Activated T-cell treated with anti-CD3 and anti-CD28 coated beads, Interleukin-2, amount 50 U/mL, for 72 hours (primary cell): Measurements from ENCODE around the gene ACTA2. TPM values are rescaled to one million over a fixed set of nuclear protein-coding genes. Genes with fewer than 3 reads are reported as not detected.

ENCODE experiments used
- ATAC-seq, 2 donors: fragments of 150-1000 bp; cut with Tn5 transposase; replicated peaks in 1 of 2; 2 replicates each; pipeline ENCODE4 v1.10.0; 2021; ENCODE audit warnings: moderate library complexity in 2 of 2, mild to moderate bottlenecking in 1 of 2
- DNase-seq, 2 donors: peaks; one replicate each; pipeline ENCODE4 v3.0.0; 2021 to 2022; ENCODE audit warnings: mixed read lengths in 1 of 2
- H3K27ac Mint-ChIP-seq: one replicate; pipeline ENCODE4 v1.8.0; 2022; ENCODE audit warnings: mild to moderate bottlenecking, moderate library complexity, mixed read lengths
- H3K27me3 Mint-ChIP-seq: one replicate; pipeline ENCODE4 v1.8.0; 2022; ENCODE audit warnings: low read depth, mixed read lengths
- H3K36me3 Mint-ChIP-seq, 2 donors: one replicate each; pipeline ENCODE4 v1.8.0; 2022; ENCODE audit warnings: mixed read lengths in 2 of 2, mild to moderate bottlenecking in 1 of 2; ENCODE audit not compliant: insufficient read depth in 2 of 2
- H3K4me1 Mint-ChIP-seq: one replicate; pipeline ENCODE4 v1.8.0; 2022; ENCODE audit warnings: low read depth, mixed read lengths
- H3K4me3 Mint-ChIP-seq, 2 donors: one replicate each; pipeline ENCODE4 v1.8.0; 2022; ENCODE audit warnings: mild to moderate bottlenecking in 2 of 2, mixed read lengths in 2 of 2, moderate library complexity in 2 of 2
- H3K9me3 Mint-ChIP-seq, 2 donors: one replicate each; pipeline ENCODE4 v1.8.0; 2022; ENCODE audit warnings: mixed read lengths in 2 of 2
- total RNA-seq, 2 donors: library from RNA; stranded (reverse); gene quantifications; one replicate each; pipeline ENCODE4 v1.2.3, GENCODE V29; 2022

ACTA2 gene
- total RNA-seq, 2 donors from 2014 or later: 60.7 to 76.9 TPM

GRCh38 chr10:88960802-88961201, 8.2 kb upstream of the ACTA2 start:
- ATAC-seq (peak; percentile 94 to 97), DNase-seq (peak; percentile 9 to 22)
- H3K36me3 Mint-ChIP-seq: no peaks in the 10 kb centered on the region
- peak overlapping the region in 1 of 2 donors; percentile 36 for H3K4me3 Mint-ChIP-seq
- no peaks in the 10 kb centered on the region for H3K27me3 Mint-ChIP-seq
- H3K27ac Mint-ChIP-seq: no peak overlapping the region
- no peaks in the 10 kb centered on the region for H3K9me3 Mint-ChIP-seq
- H3K4me1 Mint-ChIP-seq: peaks cover 22% of the 10 kb centered on the region

- H3K9me3 Mint-ChIP-seq: no peaks in the 10 kb centered on the region
- no peaks in the 10 kb centered on the region for H3K36me3 Mint-ChIP-seq
- H3K4me3 Mint-ChIP-seq: no peak overlapping the region
Observed at GRCh38 chr10:88958721-88959120, 6.1 kb upstream of the ACTA2 start.

GRCh38 chr10:88957381-88957780, 4.8 kb upstream of the ACTA2 start:
- Mint-ChIP-seq H3K27me3 (no peaks in the 10 kb centered on the region), H3K27ac (no peak overlapping the region), H3K4me1 (peaks cover 17% of the 10 kb centered on the region), H3K4me3 (no peak overlapping the region), H3K36me3 (no peaks in the 10 kb centered on the region), H3K9me3 (no peaks in the 10 kb centered on the region)
- DNase-seq: no peak
- no peak for ATAC-seq

More at GRCh38 chr10:88958721-88959120, 6.1 kb upstream of the ACTA2 start:
- ATAC-seq (no peak), DNase-seq (no peak)
- Mint-ChIP-seq H3K27ac (no peak overlapping the region), H3K27me3 (no peaks in the 10 kb centered on the region), H3K4me1 (peaks cover 22% of the 10 kb centered on the region)

GRCh38 chr10:88954458-88955083, 2.0 kb upstream of the ACTA2 start:
- Mint-ChIP-seq H3K4me1 (peaks cover 4% of the 10 kb centered on the region), H3K36me3 (no peaks in the 10 kb centered on the region)
- ATAC-seq: no peak

GRCh38 chr10:88953662-88954061, 1.1 kb upstream of the ACTA2 start:
- H3K27me3 Mint-ChIP-seq: no peaks in the 10 kb centered on the region
- peak overlapping the region; percentile 54 for H3K27ac Mint-ChIP-seq
- H3K4me1 Mint-ChIP-seq: peaks cover 4% of the 10 kb centered on the region
- no peak for ATAC-seq
- no peaks in the 10 kb centered on the region for H3K9me3 Mint-ChIP-seq
- no peaks in the 10 kb centered on the region for H3K36me3 Mint-ChIP-seq
- DNase-seq: no peak
- no peak overlapping the region for H3K4me3 Mint-ChIP-seq

More at GRCh38 chr10:88954458-88955083, 2.0 kb upstream of the ACTA2 start:
- no peaks in the 10 kb centered on the region for H3K27me3 Mint-ChIP-seq
- H3K27ac Mint-ChIP-seq: no peak overlapping the region
- H3K9me3 Mint-ChIP-seq: no peaks in the 10 kb centered on the region
- no peak overlapping the region for H3K4me3 Mint-ChIP-seq
- DNase-seq: no peak

- H3K27me3 Mint-ChIP-seq: no peaks in the 10 kb centered on the region
- H3K4me1 Mint-ChIP-seq: peaks cover 15% of the 10 kb centered on the region
- H3K9me3 Mint-ChIP-seq: no peaks in the 10 kb centered on the region
- H3K27ac Mint-ChIP-seq: no peak overlapping the region
- H3K36me3 Mint-ChIP-seq: no peaks in the 10 kb centered on the region
- DNase-seq (no peak), ATAC-seq (no peak)
- H3K4me3 Mint-ChIP-seq: no peak overlapping the region
Observed at GRCh38 chr10:88949912-88950837, 2.4 kb downstream of the ACTA2 start.

- Mint-ChIP-seq H3K4me3 (no peak overlapping the region), H3K36me3 (no peaks in the 10 kb centered on the region), H3K9me3 (no peaks in the 10 kb centered on the region), H3K27me3 (no peaks in the 10 kb centered on the region), H3K4me1 (peaks cover 22% of the 10 kb centered on the region), H3K27ac (no peak overlapping the region)
- ATAC-seq (no peak), DNase-seq (no peak)
Observed at GRCh38 chr10:88949051-88949450, 3.5 kb downstream of the ACTA2 start.

- Mint-ChIP-seq H3K27me3 (no peaks in the 10 kb centered on the region), H3K4me1 (peaks cover 22% of the 10 kb centered on the region), H3K36me3 (no peaks in the 10 kb centered on the region), H3K4me3 (no peak overlapping the region), H3K27ac (no peak overlapping the region), H3K9me3 (no peaks in the 10 kb centered on the region)
- DNase-seq (no peak), ATAC-seq (no peak)
Observed at GRCh38 chr10:88946965-88947590, 5.5 kb downstream of the ACTA2 start.

GRCh38 chr10:88946200-88946599, 6.4 kb downstream of the ACTA2 start:
- Mint-ChIP-seq H3K4me3 (no peak overlapping the region), H3K4me1 (peaks cover 20% of the 10 kb centered on the region)

GRCh38 chr10:88944813-88945212, 7.8 kb downstream of the ACTA2 start:
- no peaks in the 10 kb centered on the region for H3K9me3 Mint-ChIP-seq
- no peak overlapping the region for H3K4me3 Mint-ChIP-seq
- peak overlapping the region; percentile 46 for H3K27ac Mint-ChIP-seq
- DNase-seq: no peak
- no peaks in the 10 kb centered on the region for H3K27me3 Mint-ChIP-seq
- no peaks in the 10 kb centered on the region for H3K36me3 Mint-ChIP-seq
- ATAC-seq: no peak
- H3K4me1 Mint-ChIP-seq: peaks cover 18% of the 10 kb centered on the region

More at GRCh38 chr10:88946200-88946599, 6.4 kb downstream of the ACTA2 start:
- Mint-ChIP-seq H3K36me3 (no peaks in the 10 kb centered on the region), H3K9me3 (no peaks in the 10 kb centered on the region), H3K27me3 (no peaks in the 10 kb centered on the region), H3K27ac (no peak overlapping the region)
- no peak for DNase-seq
- no peak for ATAC-seq

- DNase-seq (no peak), ATAC-seq (no peak)
- H3K4me3 Mint-ChIP-seq: no peak overlapping the region
- H3K4me1 Mint-ChIP-seq: peaks cover 18% of the 10 kb centered on the region
- no peaks in the 10 kb centered on the region for H3K27me3 Mint-ChIP-seq
- no peak overlapping the region for H3K27ac Mint-ChIP-seq
- H3K36me3 Mint-ChIP-seq: no peaks in the 10 kb centered on the region
- no peaks in the 10 kb centered on the region for H3K9me3 Mint-ChIP-seq
Observed at GRCh38 chr10:88943778-88944177, 8.8 kb downstream of the ACTA2 start.

- peaks cover 11% of the 10 kb centered on the region for H3K4me1 Mint-ChIP-seq
- ATAC-seq (no peak), DNase-seq (no peak)
- no peak overlapping the region for H3K4me3 Mint-ChIP-seq
- H3K27ac Mint-ChIP-seq: no peak overlapping the region
- no peaks in the 10 kb centered on the region for H3K27me3 Mint-ChIP-seq
- H3K36me3 Mint-ChIP-seq: peaks cover 0 to 5% of the 10 kb centered on the region in 2 donors
- no peaks in the 10 kb centered on the region for H3K9me3 Mint-ChIP-seq
Observed at GRCh38 chr10:88941026-88941425, 11.5 kb downstream of the ACTA2 start.

- Mint-ChIP-seq H3K36me3 (peaks cover 1 to 9% of the 10 kb centered on the region in 2 donors), H3K4me1 (peaks cover 12% of the 10 kb centered on the region), H3K27me3 (no peaks in the 10 kb centered on the region), H3K27ac (no peak overlapping the region), H3K9me3 (no peaks in the 10 kb centered on the region), H3K4me3 (no peak overlapping the region)
- DNase-seq (no peak), ATAC-seq (no peak)
Observed at GRCh38 chr10:88938938-88939337, 13.6 kb downstream of the ACTA2 start.
